Stimulated activated CD4-positive, alpha-beta T cell treated with anti-CD3 and anti-CD28 coated beads, Interleukin-12 subunit alpha, Interleukin-12 subunit beta, amount 100 ng/mL, for 48 hours (primary cell): Measurements from ENCODE around the gene MSN.
A peak's percentile ranks its signal among the peaks of the same experiment; 100 is the strongest.

Experiments used
- DNase-seq, 3 donors: peaks; one replicate each; pipeline ENCODE4 v3.0.0-alpha.2; 2020; ENCODE audit warnings: low read depth in 2 of 3, low spot score in 1 of 3

The MSN gene

DNA sequence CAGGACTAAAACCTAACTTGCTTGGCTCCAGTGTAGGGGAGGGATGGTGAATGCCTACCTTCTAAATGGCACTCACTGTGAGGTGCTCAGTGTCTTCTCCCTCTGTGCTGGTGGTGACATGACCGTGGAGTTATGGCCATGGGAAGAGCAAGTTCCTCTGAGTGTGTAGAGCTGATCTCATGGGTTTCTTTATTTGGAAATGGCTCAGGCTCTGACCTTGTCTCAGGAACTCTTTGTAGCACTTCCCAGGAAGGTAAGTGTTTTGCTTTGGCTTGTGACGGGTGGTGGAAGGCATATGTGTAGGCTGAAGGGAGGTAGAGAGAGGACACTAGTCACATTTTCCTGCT is 6.4 kb downstream of the MSN start:
- no peak for DNase-seq

DNA sequence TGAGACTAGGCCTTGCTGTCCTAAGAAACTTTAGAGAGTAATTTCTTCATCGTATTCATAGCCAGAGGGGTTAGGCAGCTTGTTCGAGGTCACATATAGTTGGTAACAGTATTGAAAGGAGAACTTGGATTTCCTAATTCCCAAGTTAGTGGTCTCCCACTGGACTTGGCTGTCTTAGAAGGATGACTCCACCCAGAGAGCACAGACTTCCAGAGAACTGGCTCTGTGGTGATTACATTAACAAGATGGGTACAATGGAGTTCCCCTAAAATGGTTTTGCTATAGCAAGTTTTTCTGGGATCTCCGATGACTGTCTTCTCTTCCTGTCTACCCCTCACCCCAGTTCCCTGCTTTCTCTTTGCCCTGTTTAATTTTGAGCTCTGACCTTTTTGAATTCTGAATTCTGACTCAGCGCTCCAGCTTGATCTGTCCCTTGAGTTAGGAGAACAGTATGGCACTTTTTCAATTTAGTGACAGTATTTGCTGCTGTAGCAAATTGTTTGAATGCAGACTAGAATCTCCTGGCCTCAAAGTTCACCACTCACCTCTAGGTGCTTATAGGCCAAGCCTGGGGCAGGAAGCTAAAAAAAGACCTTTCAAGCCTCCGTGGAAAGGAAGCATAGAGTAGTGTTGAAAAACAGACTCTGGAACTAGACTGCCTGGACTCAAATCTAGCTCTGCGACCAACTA is 6.9 kb downstream of the MSN start:
- no peak for DNase-seq

DNA sequence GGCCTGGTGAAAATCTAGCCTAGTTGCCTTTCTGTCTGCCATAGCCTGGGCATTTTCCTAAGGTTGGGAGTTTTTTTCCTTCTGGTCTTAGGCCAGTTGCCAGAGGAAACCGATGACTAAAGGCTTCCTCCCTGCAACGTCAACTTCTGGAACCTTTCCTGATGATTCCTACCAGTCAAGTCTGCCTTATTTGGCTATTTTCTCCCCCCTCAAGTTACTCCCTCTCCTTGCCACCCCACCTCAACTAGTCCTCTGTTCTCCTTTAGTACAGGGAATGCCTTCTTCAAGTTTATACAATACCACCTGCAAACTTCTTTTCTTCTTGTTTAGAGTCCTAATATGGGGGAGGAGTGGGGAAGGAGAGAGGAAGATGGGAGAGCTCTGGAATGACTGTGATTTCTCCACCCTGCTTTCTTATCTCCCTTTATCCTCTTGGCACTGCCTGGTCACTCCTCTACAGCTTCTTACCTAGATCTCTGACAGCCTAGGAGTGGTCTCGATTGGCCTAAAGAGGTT is 10.6 kb downstream of the MSN start:
- no peak for DNase-seq

DNA sequence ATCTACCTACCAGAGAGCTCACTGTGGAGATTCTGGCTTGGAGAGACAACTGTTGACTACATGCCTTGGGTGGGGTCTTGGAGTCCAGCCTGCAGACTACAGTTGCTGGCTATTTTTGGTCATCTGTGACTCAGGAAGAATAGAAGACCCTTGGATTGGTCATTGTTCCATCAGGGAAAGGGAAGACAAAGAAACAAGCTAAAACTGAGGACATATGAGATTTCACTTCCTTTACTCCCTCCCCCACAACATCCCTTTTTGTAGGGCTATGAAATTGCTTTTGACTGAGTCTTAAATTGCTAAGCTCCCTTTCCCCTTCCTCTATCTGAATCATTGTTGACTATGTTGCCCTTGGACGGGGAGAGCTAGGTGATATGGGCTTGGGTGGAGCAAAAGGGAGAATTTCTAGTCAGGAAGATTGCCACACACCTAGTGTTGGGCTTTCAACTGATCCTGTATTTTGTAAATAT is 11.7 kb downstream of the MSN start:
- no peak for DNase-seq

DNA sequence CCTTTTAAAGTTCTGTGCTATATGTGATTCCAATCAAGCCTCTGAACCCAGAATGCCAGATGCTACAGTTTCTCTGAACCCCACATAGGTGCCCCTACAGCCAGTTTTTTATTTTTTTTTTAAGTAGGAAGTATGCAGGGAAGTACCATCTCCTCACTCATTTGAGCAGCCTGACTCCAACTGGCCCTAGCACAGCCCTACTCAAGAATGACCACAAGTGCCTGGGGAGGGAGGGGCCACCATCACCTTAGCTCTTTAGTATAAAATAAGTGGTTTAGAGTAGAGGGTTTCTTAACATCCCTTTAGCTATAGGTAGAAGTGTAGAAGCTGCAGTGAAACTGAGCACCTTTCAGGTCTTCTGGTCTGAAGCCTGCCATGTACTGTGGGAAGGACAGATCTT is 14.4 kb downstream of the MSN start:
- no peak for DNase-seq

DNA sequence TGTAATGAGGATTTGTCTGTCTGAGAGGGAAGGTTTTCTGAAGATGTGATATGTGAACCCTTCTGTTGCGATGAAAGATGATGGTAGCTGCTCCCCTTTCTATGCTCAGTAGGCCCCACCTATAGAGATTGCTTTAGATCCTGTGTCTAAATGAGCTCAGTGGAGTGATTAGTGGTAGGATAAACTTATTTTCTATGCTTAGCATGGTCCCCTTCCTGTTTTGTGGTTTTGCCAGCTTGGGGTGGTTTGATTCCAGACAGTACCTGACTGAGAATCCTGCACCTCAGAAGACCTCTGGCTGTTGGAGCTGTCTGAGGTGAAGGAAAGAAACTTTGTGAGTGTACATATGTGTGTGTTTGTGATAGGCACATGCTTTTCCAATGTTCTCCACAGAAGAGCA is 17.7 kb downstream of the MSN start:
- no peak for DNase-seq

DNA sequence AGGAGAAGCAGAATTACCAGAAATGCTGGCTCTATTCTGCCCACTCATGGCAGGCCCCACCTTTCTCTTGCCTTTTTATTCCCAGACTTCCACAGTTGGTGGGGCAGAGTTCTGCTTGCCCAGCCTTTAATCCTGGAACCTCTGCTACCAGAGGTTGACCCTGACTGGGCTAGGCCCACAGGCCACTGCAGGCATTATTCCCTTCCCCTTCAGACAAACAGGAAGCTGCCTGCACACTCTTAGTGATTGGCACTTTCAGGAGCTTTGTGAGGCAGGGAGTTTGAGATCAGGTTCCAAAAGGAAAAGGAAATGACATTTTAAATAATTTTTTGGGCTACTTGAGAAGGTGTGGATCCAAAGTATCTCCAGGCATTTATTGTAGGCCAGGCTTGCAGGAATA is 18.8 kb downstream of the MSN start:
- DNase-seq: no peak

DNA sequence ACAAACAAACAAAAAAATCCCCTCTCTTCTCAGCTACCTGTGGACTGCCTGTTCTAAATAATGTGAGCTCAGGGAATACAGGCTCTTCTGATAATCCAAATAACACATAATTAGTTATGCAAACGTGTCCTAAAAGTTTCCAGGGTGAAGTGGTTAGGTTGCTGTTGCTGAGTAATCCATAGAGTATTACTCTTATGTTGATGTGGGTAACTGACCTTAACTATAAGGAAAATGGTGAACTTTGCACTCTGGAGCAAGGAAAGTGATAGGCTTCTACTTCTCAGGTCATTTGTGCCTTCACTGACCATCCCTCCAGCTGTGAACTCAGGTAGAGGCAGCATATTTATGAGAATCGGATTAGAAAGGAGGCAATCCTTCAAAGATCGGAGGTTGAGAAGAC is 19.9 kb downstream of the MSN start:
- DNase-seq: no peak

DNA sequence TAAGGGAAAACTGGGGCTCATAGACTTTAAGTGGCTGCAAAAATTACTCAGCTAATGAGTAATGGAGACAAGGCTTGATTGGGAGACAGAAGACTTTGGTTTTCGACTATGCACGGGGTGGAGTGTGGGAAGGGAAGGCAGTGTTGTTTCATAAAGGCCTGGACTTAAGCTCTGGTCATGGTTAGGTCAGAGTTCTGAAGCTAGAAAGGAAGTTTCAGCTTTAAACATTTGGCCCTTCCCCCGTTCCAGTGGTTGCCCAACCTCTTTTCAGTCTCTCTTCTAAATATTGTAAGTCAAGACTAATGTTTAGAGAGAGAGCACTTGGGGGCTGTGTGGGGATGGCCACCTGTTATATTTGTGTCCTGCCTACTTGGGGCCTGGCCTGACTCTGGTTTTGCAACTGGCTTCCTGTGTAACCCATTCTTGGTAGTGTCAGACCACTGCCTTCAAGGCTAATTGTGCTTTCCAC is 21.0 kb downstream of the MSN start:
- DNase-seq: no peak

DNA sequence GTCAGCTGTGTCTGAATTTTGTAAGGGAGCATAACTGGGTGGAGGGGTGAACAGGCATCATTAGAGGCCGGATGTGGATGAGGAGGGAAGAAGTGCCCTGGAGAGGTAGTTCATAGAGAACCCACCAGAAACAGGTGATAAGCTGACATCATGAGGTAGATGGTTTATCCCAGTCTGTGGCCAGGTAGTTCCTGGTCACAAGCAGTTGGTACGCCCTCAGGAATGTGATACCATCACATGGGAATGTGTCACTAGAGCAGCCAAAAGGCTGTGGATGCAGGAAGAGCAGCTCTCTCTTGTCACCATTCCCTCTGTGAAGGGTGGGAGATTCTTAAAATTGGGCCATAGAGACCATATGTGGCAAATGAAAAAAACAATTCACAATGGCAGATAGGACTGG is 21.9 kb downstream of the MSN start:
- DNase-seq: no peak

DNA sequence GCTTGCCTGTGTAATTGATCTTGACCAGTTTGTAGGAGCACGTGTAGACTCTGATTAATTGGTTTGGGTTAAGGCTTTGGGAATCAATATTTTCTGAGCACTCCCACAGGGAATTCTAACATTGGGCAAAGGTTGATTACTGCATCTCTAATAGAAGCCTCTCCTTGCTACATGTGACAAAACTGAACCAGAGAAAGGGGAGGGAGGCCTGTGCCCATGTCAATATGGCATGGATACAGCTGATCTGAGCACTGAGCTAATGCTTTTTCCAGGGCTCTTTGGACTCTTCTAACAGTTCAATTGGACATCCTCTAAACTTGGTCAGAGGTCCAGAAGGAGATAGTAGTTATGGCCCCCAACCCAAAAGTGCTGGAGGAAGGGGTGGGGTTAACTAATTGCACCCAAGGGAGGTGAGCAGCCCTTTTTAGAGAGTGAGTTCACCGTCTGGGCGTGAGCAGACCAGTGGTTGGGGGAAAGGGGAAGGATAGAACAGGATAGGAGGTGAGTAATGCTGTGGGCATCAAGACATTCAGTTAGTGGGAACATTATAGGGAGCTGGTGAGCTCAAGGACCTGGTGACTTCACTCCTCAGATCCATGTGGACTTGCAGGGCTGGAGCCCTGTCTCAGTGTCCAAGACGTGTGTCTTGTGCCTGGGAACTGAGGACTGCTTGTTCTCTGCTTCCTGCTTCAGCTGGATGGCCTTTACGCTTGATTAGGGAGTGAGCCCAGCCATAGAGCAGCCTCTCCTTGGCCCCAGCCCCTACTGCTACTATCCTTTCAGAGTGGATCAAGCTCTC is 22.8 kb downstream of the MSN start:
- no peak for DNase-seq

DNA sequence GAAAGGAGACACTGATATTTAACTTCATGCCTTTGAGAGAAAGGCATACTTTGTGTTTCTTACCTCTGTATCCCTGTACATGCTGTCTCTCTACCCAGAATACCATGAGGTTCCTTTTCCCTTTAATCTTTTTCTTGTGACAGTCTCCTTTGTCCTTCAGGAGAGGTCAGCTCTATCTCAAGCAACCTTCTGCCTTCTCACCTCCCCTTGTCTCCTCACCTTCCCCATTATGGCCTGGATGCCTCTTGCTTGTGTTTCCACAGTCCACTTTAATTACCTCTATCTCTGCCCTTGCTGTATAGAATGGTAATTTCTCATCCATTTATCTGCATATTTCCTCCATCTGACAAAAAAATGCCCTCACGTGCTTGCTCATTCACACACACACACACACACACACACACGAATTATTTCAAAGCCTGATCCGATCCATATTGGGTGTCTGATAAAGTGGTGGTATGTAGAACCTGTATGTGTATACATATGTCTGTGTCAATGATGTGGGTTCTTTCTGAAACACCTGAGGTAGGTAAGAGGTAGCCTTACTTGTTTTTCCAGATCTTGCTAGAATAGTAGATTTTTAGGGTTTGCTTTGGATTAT is 28.5 kb downstream of the MSN start:
- DNase-seq: no peak

DNA sequence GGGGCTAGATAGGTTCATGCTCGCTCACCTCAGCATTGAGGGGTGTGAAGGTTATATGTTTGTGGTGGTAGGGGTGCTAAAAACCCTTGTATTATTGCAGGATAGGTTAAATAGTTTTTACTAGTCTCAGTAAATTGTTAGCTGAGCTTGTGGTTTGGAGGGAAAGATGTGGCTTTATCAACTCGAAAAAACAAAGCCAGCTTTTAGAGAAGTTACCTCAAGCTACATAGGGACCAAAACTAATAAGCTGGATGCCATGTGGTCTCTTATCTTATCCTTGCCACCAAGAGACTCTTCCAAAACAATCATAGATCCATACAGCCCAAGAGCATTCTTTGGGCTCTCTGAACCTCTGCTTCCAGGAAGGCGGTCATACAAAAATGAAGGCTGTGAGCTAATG is 29.2 kb downstream of the MSN start:
- no peak for DNase-seq

DNA sequence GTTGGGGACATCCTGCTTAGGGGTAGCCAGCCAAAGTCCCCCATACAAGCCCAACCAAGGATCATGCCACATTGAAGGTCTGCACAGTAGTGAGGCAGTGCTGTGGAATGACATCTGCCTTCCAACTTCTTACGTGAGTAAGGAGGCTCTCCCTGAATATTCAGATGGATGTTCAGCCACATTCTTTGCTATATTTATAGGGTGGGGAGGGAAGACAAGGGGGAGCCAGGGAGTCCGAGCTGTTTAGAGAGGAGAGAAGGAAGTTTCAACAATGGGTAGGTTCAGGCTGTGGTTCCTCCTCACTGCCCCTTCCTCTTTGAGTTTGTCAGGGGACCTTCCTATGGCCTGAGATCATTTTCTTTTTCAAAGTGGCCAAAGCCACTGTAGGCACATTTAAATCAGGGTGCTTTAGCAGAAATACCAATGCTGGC is 29.8 kb downstream of the MSN start:
- DNase-seq: no peak

DNA sequence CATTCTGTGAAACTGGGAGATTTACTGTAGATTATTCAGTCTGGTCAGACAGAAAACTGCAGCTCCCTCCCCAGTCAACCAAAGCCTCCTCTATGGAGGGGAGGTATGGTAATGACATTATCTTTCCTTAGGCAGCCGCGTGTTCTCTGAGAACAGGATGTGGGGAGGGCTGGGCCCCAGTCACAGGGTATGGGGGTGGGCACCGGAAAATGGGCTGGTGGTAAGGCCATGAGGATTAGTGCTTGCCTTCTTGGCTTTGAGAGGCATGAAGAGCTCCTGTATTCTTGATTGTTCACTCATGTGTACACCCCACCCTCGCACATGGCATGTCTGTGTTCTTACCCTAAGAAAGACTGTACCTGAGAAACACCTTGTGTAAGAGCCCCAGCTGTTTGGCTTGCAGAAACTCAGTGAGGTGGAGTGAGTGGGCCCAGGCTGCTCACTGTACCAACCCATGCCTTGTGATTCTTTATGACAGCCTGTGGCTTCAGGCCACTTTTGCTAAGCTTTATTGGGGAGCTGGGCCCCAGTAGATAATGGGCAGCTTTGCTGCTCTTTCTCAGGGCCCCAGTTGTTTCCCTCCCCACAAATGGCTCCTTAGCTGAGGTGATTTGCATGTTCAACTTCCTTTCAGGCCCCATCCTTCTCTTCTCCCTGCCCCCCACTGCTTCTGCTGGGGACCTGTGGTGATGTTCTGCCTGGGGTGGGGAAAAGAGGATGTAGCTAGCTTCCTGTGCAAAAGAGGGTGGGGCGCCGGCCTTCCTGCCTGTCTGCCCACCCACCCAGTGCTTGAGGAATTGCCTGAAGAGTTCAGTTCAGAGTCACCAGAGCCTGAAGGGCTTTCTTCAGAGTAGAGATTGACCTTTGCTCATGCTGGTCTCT is 30.7 kb downstream of the MSN start:
- peak; percentile 50 to 65 (median 63) for DNase-seq

DNA sequence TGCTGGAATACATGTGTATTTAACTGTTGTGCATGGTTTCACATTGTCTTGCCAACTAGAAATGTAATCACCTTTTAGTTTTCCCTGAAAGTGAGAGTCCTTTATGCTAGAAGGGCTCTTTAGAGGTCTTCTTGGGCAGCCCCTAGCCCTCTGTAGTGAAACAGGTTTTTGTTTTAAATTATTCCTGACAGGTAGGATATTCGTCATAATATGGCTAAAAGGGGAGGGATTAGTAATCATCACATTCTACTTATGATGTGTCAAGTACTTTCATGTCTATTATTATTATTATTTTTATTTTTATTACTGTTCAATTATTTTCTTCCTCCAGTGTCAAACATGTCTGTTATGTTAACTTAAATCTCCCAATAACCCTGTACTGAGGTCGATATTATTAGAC is 35.5 kb downstream of the MSN start:
- DNase-seq: no peak

DNA sequence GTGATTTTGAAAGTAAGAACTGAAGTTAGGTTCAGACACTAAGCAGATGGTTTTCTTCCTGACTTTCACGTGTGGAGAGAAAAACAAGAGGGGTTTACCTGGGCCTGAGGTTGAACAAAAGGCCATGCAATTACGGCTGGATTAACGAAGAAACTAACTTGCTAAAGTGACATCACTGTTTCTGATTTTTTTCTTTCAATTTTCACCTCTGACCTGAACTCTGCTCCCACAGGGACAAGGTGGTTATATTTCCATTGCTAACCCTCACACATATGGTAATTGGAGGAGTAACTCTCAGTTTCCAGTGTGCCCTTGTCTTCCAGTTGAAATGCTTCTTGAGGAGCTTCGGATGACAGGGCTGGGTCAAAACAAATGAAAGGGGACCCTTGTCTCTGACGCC is 38.0 kb downstream of the MSN start:
- DNase-seq: no peak

DNA sequence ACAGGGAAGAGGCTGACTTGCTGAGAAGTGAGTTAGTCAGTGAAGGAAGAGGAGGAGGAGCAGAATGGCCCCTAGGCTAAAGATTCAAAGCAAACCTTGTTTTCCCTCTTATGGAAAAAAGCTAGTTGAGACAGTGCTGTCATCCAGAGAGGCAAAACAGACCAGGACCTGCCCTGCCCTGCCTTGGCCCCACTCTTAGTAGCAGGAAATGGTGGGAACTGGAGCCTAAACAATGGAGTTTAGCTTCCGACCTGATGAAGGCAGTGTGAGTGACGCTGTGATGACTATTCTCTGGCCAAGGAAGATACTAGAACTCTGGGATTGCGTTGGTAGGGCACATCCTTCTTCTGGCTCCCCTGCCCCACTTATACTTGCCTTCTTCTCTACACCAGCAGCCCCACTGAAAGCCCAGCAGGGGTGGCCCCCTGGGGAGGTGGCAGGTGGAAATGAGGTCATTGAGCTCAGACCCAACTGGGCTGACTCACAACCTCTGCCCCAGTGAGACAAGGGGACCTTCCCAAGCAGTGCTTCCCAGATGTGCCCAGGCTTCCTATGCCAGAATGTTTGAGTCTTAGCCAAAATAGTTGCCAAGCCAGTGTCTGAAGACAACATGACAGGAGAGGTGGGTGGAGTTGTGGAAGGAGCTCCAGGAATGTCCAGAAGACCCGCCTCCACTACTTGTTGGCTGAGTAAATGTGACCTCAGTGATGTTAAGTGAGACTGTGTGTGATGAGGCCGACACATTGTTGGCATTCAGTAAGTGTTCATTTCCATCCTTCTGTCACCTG is 38.8 kb downstream of the MSN start:
- DNase-seq: peak in 2 of 3 donors; percentile 34 to 40

DNA sequence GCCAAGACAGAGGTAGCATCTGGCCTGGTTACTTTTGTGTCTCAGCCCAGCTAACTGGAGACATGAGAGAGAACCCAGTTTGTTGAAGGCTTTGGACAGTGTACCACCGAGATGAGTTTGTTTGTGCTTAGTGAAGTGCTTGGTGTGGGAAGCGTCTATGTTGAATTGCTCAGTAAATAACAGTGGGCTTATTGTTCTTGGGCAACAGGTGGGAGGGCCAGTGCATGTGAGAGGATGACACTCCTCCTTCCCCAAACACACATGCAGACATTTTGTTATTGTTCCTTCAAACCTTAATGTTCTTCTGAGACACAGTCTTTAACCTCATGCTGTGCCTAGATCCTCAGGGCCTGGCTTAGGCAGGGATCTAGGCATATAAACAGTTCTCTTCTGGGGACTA is 39.7 kb downstream of the MSN start:
- DNase-seq: no peak
